K562 (cell line): ENCODE results near the gene IRF3. TPM values are rescaled to one million over a fixed set of nuclear protein-coding genes. Genes with fewer than 3 reads are reported as not detected.

Source experiments
- ATAC-seq: fragments of 200-7000 bp; cut with Tn5 transposase; 3 replicates; pipeline ENCODE4 v1.9.1; 2020; ENCODE audit warnings: moderate library complexity
- BruUV-seq: library from RNA; stranded (reverse); fragments of 400-500 nt; replicated peaks from 2 replicates; lab custom pipeline; 2021; lab: Mats Ljungman, UMichigan
- CTCF ChIA-PET: fragments of 300-600 bp; formaldehyde crosslinking; extraction: SDS; loops from one replicate; lab custom pipeline; 2021; ENCODE audit warnings: low intra/inter-chr PET ratio; lab: Yijun Ruan, JAX
- POLR2A ChIA-PET: fragments of 300-600, 350-650 bp; sonication (Branson Sonifier 250); formaldehyde crosslinking; extraction: SDS; loops from one replicate; lab custom pipeline; 2021; ENCODE audit warnings: antibody characterized with exemption, inconsistent platforms; lab: Yijun Ruan, JAX
- DNase-seq, 4 experiments: peaks; one replicate each; pipeline versions ENCODE4 v3.0.0 to v3.0.0-alpha.2; 2011 to 2018; ENCODE audit warnings: low spot score in 3 of 4, mixed read lengths in 3 of 4; ENCODE audit errors: extremely low read depth in 1 of 4
- FAIRE-seq: peaks from 2 replicates; lab custom pipeline; 2011; peaks lifted over from hg19 to GRCh38; lab: Jason Lieb, UNC
- H2AFZ ChIP-seq: 2 replicates; pipeline ENCODE4 v1.6.0; 2011; ENCODE audit warnings: low read depth, low read length, control low read depth, inconsistent platforms
- H3K27ac ChIP-seq: fragments of 200-600 bp; 3 replicates; pipeline ENCODE4 v1.8.0; 2011; ENCODE audit warnings: low read depth, mild to moderate bottlenecking, control low read depth, inconsistent platforms, low read length, moderate library complexity, mixed read lengths; ENCODE audit errors: extremely low read depth
- H3K27me3 ChIP-seq, 2 experiments: fragments of 300-600 bp in 1 of 2; 2 replicates in 1 of 2; 3 replicates in 1 of 2; pipeline versions ENCODE4 v1.6.0 to v1.8.0; 2011; ENCODE audit warnings: inconsistent platforms in 2 of 2, low read length in 2 of 2, mild to moderate bottlenecking in 1 of 2, mixed read lengths in 1 of 2, moderate library complexity in 1 of 2; ENCODE audit not compliant: control insufficient read depth in 2 of 2, insufficient read depth in 2 of 2
- H3K36me3 ChIP-seq: fragments of 300-600 bp; 3 replicates; pipeline ENCODE4 v1.8.0; 2011; ENCODE audit warnings: mild to moderate bottlenecking, low read length, inconsistent platforms; ENCODE audit not compliant: control insufficient read depth, insufficient read depth
- H3K4me1 ChIP-seq, 2 experiments: fragments of 200-600 bp in 1 of 2; replicated peaks in 1 of 2; 2 replicates in 1 of 2; 3 replicates in 1 of 2; pipeline versions ENCODE4 v1.5.1 to v1.8.0; 2011; ENCODE audit warnings: inconsistent platforms in 2 of 2, low read length in 2 of 2, mild to moderate bottlenecking in 1 of 2, mixed read lengths in 1 of 2, moderate library complexity in 1 of 2; ENCODE audit not compliant: control insufficient read depth in 2 of 2, insufficient read depth in 2 of 2
- H3K4me2 ChIP-seq: 2 replicates; pipeline ENCODE4 v1.6.1; 2011; ENCODE audit warnings: low read length, control low read depth, inconsistent platforms, mixed read lengths; ENCODE audit not compliant: insufficient read depth
- H3K4me3 ChIP-seq: fragments of 200-600 bp; sonication (generic), shearing (Covaris generic); 2 replicates; pipeline ENCODE4 v1.5.1; 2016; ENCODE audit warnings: control low read depth, inconsistent platforms
- H3K79me2 ChIP-seq: fragments of 200-600 bp; 3 replicates; pipeline ENCODE4 v1.8.0; 2011; ENCODE audit warnings: low read length, inconsistent platforms; ENCODE audit not compliant: control insufficient read depth, insufficient read depth
- H3K9ac ChIP-seq, 2 experiments: 2 replicates each; pipeline versions ENCODE4 v1.6.0 to v1.6.1; 2011; ENCODE audit warnings: low read depth in 2 of 2, low read length in 2 of 2, control low read depth in 1 of 2, inconsistent platforms in 1 of 2, mild to moderate bottlenecking in 1 of 2, mixed read lengths in 1 of 2; ENCODE audit not compliant: insufficient read depth in 1 of 2
- H3K9me1 ChIP-seq: one replicate; pipeline ENCODE4 v1.6.0; 2011; ENCODE audit warnings: inconsistent platforms, mild to moderate bottlenecking, low read length, moderate library complexity; ENCODE audit not compliant: control insufficient read depth, insufficient read depth
- H3K9me3 ChIP-seq: replicated peaks from 2 replicates; pipeline ENCODE4 v1.5.1; 2011; ENCODE audit warnings: low read depth, low read length, inconsistent platforms; ENCODE audit not compliant: control insufficient read depth, insufficient read depth
- H4K20me1 ChIP-seq: replicated peaks from 2 replicates; pipeline ENCODE4 v1.6.1; 2011; ENCODE audit warnings: low read length, inconsistent platforms, mixed read lengths; ENCODE audit not compliant: control insufficient read depth, insufficient read depth
- HMG20B ChIP-seq: fragments of 250-450 bp; sonication (Bioruptor Pico); IDR thresholded peaks from 2 replicates; pipeline ENCODE4 v1.5.0; 2021; ENCODE audit warnings: mild to moderate bottlenecking
- PRDM10 ChIP-seq: fragments of 450-650 bp; IDR thresholded peaks from 2 replicates; pipeline ENCODE4 v1.6.1; 2018; ENCODE audit not compliant: partially characterized antibody
- RBFOX2 ChIP-seq: fragments of 200-400 bp; formaldehyde crosslinking; IDR thresholded peaks from 2 replicates; pipeline ENCODE4 v1.6.1; 2017; ENCODE audit warnings: low read depth, mild to moderate bottlenecking, low read length, moderate library complexity
- TFAP4 ChIP-seq: sonication (generic); formaldehyde crosslinking; IDR thresholded peaks from 2 replicates; pipeline ENCODE4 v1.8.0; 2022; ENCODE audit warnings: missing genetic modification reagents, mild to moderate bottlenecking, moderate library complexity, borderline replicate concordance
- THRA ChIP-seq: fragments of 450-650 bp; IDR thresholded peaks from 2 replicates; pipeline ENCODE4 v1.6.1; 2017; ENCODE audit warnings: mild to moderate bottlenecking, moderate library complexity
- WGBS: fragments of 100-300 bp; shearing (Covaris generic); methylation state at CpG from one replicate; pipeline ENCODE4 v1.1.6; 2016; ENCODE audit warnings: low coverage, mixed read lengths; ENCODE audit not compliant: insufficient coverage; ENCODE audit errors: missing lambda C conversion rate; 5-methylcytosine and 5-hydroxymethylcytosine counted together
- in situ Hi-C: fragments of 300-500 bp; cut with MboI; formaldehyde crosslinking; loops from 4 replicates; pipeline ENCODE4 v1.15.0; 2018; ENCODE audit warnings: inconsistent platforms, mixed read lengths
- intact Hi-C: fragments of 100-400 bp; cut with micrococcal nuclease; formaldehyde crosslinking; loops from 2 replicates; pipeline ENCODE4 v1.14.2; 2022
- polyA plus RNA-seq, 8 experiments: library from polyadenylated mRNA; depleted of rRNA in 4 of 8; stranded (reverse) in 5 of 8; unstranded in 3 of 8; fragments of >200 nt; fragmentation: Nextera tagmentation in 2 of 8; fragmentation: Illumina TruSeq in 1 of 8; extraction: Ambion mirVana in 2 of 8; extraction: Trizol in 1 of 8; gene quantifications; 2 replicates each; pipeline versions ENCODE4 v1.2.1 to v1.2.3, GENCODE V29; 2011 to 2014; ENCODE audit warnings: inconsistent platforms in 1 of 8, missing spikeins in 1 of 8
- total RNA-seq, 7 experiments: library from RNA; depleted of rRNA in 6 of 7; stranded (reverse); fragments of >200 nt in 6 of 7; fragmentation: Illumina TruSeq in 2 of 7; extraction: Trizol in 2 of 7; gene quantifications; 2 replicates each; pipeline versions ENCODE4 v1.2.1 to v1.2.3, GENCODE V29; 2011 to 2021; ENCODE audit warnings: low replicate concordance in 1 of 7

The IRF3 gene
- total and polyA plus RNA-seq, 9 of the 15 experiments (the other 6 are each of a cell fraction or from before 2014, with no cell fraction given) = 7.5 to 145 (median 65.4) TPM

- Histone ChIP-seq H3K79me2 (peaks cover 52% of the 10 kb centered on the region), H3K27me3 (no peaks in the 10 kb centered on the region), H3K9me1 (peaks cover 3% of the 10 kb centered on the region), H3K9me3 (no peaks in the 10 kb centered on the region), H3K27ac (peak overlapping the region; percentile 16; the same call in 1 of the 3 replicates), H4K20me1 (peaks cover 19% of the 10 kb centered on the region), H3K36me3 (peaks cover 50% of the 10 kb centered on the region), H2AFZ (no peak overlapping the region), H3K4me3 (peak overlapping the region; percentile 85; the same call in 1 of the 2 replicates), H3K4me2 (0 out of 2 replicates have a peak overlapping the region, but pooled peaks have one; percentile 28), H3K4me1 (peaks cover 27 to 50% of the 10 kb centered on the region in 2 experiments), H3K9ac (peak overlapping the region; percentile 11 to 85; a peak in 3 of 4 replicates)
- in situ Hi-C loops (no loop called here), intact Hi-C loops (loop anchor here (1.0 to 5.0 kb wide), 4 partner anchors 88 to 188 kb away; partner anchors contain the start of genes AP2A1 and PNKP)
- FAIRE-seq = no peak
- POLR2A ChIA-PET = interaction anchor here (0.5 to 0.6 kb wide), 2 partner anchors 191 to 335 kb away, joined by 3 read pairs; no protein-coding TSS in a partner anchor
- no peak for TF ChIP-seq THRA
- no peak for TF ChIP-seq HMG20B
- TF ChIP-seq RBFOX2 = 0 out of 2 replicates have a peak, but pooled peaks have one; percentile 26
- TF ChIP-seq TFAP4 (CRISPR knock-in tag) = peak; percentile 27; the same call in 1 of the 2 replicates
- TF ChIP-seq PRDM10 = peak; percentile 65
- CTCF ChIA-PET = interaction anchor here (1.2 to 1.7 kb wide), 3 partner anchors 82 to 205 kb away, joined by 4 to 5 read pairs (median 5); partner anchors contain the start of gene FLT3LG
- no peak for ATAC-seq
- DNase-seq = no peak
- BruUV-seq = no TSS peak
- WGBS = 26% methylated on average over 10 of the region's 12 CpGs
These were observed 13.5 kb upstream of the IRF3 start for GRCh38 chr19:49678985-49679770.
